ENCODE results near the gene CMTM7.
A peak's percentile ranks its signal among the peaks of the same experiment; 100 is the strongest.
"Not testable (repeated sequence)": the region's sequence is repeated elsewhere in the genome, so short reads cannot be mapped to it uniquely, and the experiment has no call there.

CMTM7 gene

DNA sequence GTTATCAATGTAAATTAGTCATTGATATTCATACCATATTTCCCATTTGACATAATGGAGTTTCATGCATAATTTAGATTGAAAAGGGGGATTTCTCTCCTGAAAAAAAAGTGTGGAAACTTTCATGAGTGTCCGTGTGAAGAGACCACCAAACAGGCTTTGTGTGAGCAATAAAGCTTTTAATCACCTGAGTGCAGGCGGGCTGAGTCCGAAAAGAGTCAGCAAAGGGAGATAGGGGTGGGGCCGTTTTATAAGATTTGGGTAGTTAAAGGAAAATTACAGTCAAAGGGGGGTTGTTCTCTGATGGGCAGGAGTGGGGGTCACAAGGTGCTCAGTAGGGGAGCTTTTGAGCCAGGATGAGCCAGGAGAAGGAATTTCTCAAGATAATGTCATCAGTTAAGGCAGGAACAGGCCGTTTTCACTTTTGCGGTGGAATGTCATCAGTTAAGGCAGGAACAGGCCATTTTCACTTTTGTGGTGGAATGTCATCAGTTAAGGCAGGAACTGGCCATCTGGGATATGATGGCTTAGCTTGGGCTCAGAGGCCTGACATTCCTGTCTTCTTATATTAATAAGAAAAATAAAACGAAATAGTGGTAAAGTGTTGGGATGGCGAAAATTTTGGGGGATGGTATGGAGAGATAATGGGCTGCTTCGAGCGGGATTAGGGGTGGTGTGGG is 69.3 kb downstream of the CMTM7 start:
- not testable (repeated sequence) for DNase-seq (ENCODE audit: low spot score)

- not testable (repeated sequence) for DNase-seq (ENCODE audit: low spot score)
Measured at GRCh38 chr3:32462191-32462986, 70.7 kb downstream of the CMTM7 start.

GRCh38 chr3:32463415-32463814 is 71.8 kb downstream of the CMTM7 start:
- DNase-seq (ENCODE audit: low spot score), result not testable (repeated sequence)

DNA sequence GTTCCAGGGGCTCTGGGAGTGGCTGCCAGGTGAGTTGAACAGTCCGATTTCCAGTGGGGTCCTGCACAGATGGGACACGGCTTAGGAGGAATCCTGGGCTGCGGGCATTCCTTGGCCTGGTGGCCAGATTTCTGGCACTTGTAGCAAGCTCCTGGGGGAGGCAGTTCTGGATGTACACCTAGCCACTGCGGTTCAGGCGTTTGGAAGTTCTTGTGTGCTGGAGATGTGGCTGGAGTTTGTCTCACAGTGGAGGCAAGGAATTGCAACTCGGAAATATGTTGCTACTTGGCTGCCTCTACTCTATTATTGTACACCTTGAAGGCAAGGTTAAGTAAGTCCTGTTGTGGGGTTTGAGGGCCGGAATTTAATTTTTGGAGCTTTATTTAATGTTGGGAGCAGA is 73.1 kb downstream of the CMTM7 start:
- not testable (repeated sequence) for DNase-seq (ENCODE audit: low spot score)

GRCh38 chr3:32466808-32467207 is 75.2 kb downstream of the CMTM7 start:
- not testable (repeated sequence) for DNase-seq (ENCODE audit: low spot score)

- DNase-seq (ENCODE audit: low spot score), result peak; percentile 87
Measured at GRCh38 chr3:32467333-32468070, 75.8 kb downstream of the CMTM7 start.

DNA sequence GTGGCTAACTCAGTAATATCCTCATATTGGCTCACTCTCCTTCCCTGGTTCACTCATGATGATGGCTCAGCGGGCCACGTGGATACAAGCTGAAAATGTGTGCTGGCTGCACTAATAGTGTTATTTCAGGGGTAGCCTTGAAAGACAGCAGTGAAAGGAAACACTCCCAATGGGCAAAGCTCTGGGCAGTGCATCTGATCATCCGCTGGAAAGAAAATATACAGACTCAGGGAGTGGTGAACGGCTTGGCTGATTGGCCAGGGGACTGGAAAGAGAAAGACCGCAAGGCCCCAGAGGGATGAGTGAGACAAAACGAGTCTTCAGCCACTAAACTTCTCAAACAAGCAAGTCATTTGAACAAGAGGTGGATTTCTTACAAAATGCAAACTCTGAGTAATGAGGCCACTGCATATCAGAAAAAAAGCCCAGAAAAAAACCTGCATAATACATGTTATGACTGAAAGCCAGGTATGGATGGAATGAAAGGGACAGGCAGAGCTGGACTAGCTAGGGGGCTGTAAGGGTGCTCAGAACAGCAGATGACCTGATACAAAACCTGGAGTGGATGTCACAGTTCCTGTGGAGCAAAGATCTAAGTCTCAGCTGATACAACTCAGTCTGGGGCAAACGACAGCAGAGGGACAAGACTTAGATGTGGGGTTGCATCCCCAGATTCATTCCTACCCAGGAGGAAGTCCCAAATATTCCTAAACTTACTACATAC is 77.7 kb downstream of the CMTM7 start:
- DNase-seq (ENCODE audit: low spot score), result no peak

DNA sequence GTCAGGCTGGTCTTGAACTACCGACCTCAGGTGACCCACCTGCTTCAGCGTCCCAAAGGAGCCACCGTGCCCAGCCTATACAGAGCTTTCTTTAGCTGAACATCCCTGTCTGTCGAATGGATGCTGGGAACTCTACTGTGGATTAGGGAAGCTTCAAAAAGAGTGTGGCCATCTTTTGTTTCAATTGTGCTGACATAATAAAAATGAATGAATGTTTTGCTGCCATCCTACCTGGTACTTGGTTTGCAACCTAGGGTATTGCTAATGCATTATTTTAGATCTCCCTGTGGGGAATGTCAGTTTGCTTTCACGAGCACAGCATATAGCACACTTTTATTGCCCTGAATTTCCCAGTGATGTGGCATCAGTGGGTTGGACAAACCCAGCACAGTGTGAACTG is 78.7 kb downstream of the CMTM7 start:
- DNase-seq (ENCODE audit: low spot score), result no peak

DNA sequence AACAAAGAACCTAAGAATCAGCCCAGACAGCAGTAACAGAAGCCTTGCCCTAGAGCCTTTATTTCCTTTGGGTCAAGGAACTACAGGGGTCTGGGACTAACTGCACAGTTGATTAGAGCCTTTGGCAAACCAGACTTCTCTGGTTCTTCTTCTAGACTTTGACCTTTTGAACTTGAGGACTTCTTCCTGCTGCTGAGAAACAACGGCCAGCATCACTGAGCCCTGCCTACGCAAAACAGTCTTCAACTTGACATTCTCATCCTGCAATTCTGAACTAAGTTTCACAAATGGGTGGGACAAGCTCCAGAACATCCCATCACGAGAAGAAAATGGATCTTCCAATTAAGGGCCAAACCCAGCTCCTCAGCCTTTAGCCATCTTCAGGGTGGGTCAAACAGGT is 79.6 kb downstream of the CMTM7 start:
- DNase-seq (ENCODE audit: low spot score), result no peak

DNA sequence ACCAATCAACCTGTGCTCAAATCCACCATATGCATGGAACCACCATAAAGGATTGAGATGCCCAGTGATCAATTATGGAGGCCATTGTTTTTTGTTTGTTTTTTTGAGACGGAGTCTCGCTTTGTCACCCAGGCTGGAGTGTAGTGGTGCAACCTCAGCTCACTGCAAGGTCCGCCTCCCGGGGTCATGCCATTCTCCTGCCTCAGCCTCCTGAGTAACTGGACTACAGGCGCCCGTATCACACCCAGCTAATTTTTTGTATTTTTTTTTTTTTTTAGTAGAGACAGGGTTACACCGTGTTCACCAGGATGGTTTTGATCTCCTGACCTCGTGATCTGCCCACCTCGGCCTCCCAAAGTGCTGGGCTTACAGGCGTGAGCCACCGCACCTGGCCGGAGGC is 80.5 kb downstream of the CMTM7 start:
- not testable (repeated sequence) for DNase-seq (ENCODE audit: low spot score)

GRCh38 chr3:32474201-32474600 is 82.5 kb downstream of the CMTM7 start:
- no peak for DNase-seq (ENCODE audit: low spot score)

DNA sequence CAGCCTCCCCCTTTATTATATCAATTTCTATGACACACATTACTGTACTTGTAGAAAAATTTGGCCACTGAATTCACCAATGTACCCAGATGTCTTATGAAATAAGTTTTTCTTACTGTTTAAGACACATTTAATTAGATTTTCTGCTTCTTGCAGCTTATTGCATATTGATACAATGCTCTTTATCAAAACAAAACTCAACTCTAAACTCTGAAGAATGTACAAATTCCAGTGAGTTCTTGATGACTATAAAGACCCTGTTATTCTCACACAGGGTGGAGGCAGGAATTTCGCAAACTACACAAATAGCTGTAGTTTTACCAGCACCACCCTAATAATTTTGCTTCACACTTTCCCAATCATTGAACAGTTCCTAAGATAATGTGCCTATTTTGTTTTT is 89.0 kb downstream of the CMTM7 start:
- no peak for DNase-seq (ENCODE audit: low spot score)

DNA sequence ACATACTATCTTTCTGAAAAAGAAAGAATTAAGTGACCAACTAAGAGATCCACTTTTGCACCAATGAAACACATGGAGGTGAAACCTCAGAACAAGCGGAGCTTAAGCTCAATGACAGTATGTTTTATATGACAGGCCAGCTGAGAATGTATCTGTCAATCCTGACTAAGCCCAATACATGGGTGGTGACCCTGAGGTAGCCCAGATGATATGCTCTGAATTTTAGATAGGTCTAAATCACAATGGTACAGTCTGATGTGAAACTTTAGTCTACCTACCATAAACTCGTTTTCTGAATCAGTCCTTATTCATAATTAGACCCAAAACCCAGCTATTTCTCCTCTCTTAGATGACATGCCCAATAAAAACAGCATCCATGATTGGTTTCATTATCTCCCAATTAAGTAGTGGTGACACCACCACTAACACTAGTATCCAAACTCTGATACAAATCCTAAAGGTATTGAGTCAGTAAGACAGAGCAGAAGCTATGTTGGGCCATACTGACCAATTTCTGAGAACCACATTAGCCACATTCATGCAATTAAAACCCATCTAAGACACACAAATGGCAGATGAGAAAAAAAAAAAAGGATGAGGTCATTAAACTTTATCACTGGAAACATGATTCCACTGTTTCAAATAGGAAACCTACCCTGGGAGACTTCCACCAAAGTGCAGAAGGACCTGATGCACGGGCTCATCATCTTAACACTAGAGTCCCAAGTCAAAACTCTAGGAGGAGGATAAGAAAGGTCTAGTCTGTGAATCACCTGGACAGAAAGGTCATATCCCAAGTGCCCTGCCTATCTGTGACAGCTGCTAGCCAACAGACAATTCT is 90.4 kb downstream of the CMTM7 start:
- DNase-seq (ENCODE audit: low spot score), result no peak

DNA sequence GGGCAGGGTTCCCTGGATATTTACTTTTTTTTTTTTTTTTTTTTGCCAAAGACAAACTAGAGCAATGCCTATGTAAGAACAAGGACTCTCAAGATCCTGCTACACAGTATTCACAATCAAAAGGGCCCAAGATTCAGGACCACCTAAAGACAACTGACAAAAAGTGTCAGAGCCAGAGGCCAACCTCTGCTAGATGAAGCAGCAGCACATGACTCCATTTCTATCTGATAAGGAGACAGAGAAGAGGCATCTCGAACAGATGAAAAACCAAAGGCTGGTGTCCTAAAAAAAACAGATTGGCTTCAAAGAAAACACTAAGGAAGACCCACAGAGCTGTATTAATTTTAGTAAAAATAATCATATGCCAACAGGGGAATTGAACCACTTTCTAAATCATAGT is 91.0 kb downstream of the CMTM7 start:
- no peak for DNase-seq (ENCODE audit: low spot score)

DNA sequence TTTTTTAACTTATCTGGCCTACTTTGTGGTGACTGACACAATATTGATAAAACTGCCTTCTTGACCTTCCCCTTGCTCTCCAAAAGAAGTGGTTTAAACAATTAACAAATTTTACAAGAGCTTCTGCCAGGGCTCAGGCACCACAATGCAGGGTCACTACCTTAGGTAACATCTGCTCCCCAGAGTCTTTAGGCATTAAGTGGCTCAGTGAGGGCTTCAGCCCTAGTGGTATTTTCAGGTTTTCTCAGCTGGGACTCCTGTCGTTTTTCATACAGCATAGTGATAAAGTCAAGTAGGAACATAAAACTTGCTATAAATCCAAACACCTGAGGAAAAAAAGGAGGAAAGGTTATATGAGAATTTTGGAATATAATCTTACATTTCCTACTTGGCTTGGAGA is 92.1 kb downstream of the CMTM7 start:
- DNase-seq (ENCODE audit: low spot score), result no peak

DNA sequence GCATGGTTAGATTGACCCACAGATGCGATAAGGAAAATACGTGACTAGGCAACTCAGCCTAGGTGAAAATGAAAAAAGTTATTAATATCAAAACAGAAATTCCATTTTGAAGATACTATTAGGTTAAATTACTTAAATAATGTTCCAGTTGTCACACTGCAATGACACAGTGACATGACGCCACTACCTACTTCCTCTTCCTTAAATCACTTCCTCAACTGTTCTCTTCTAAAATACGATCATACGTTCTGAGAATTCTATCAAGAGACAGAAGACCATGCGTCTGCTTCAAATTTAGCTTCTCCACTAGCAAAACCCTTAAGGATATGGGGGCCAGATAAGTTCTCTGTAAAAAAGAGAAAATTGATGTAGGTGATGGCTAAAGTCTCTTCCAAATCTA is 92.8 kb downstream of the CMTM7 start:
- no peak for DNase-seq (ENCODE audit: low spot score)

DNA sequence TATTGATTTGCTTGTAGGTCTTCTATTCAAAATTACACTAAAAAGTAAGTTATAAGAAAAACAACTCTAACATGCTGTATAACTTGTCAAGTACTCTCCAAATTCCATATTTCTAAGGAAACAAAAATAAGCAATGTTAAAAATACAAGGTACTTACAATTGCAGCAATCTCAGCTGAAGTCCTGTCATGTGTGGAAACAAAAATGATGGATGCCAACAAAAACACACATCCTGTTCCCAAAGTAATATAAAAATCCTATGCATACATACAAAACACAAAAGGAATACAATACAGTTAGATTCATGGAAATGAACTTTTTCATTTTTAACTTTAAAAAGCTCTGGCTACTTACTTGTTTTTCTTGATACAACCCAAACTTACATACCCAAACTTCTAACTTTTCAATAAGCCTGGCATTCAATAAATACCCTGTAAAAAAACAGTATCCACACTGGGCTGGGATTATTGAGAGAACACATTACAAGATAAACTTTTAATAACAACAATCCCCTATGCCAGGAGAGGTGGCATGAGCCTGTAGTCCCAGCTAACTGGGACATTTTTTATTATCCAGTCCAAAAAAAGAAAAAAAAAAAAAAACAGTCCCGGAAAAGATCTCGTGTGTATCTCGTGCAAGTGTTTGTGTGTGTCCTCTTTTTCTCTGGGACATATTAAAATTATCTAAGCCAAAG is 96.3 kb downstream of the CMTM7 start:
- no peak for DNase-seq (ENCODE audit: low spot score)

GRCh38 chr3:32488474-32489008 is 96.9 kb downstream of the CMTM7 start:
- no peak for DNase-seq (ENCODE audit: low spot score)

DNA sequence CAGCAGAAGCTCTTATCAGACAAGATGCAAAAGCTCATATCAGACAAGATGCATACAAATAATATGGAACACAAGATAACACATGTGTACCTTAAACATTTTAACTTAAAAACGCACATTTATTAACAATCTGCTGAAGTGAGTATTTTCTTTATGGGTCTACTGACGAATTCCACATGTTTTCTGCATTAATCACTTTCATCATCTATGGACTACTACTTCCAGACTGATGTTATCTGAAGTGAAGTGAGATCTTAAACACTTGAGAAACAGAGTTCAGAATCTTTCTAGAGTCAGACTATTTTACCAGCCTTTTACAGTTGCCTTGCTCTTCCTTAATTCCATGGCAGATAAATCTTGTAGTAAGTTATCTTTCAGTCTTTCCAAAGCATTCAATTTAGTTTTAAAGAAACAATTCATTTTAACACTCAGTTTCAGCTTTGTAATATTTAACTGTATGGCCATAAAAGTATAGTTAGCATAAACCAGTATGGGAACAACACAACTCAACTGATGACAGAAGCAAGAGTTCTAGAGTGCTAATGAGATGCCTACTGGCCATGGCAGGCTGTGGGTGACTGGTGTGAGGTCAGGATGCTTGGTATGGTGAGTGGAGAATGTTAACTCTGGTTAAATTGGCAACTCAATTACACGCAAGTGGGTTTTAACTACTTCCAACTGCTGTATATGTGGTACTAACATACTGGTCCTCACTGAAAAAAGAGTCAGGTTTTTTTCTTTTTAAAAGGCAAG is 101.2 kb downstream of the CMTM7 start:
- DNase-seq (ENCODE audit: low spot score), result no peak

Measured in germinal center (tissue), 1 donor.